ENCODE data around the gene COX5B.

The COX5B gene

DNA sequence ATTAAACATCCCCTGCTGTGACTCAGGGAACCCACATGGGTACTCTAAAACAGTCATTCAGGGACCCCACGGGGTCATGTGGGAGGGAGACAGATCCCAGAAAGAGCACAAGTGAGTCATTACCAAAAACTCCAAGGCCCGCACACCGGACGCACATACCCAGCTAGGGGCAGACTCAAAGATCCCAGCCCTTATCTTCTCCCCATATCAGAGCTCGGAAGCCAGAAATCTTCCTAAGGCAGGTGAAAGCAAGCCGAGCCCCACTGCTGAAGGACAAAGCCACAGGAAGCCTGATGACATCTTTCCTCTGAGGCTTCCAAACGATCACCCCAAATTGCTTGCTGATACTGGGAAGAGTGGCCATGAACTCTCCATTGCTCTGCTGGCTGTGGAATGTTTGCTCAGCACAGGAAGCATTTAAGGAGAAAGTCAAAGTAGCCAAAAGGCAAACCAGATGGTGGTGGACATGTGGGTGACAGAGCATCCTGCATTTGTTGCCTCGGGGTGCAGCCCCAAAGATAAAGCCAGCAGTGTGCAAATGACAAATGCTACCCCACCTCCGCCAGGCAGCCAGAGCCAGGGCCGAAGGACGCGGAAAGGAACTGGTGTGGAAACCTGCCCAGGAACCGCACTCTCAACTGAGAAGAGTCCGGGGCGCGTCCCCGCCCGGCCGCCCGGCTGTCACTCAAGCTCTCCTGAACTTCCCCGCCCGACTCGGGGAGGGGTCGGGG lies 17.2 kb downstream of the COX5B start:
- DNase-seq (ENCODE audit: low read depth in 1 of 2, low spot score in 1 of 2): peak; percentile 71 to 83
- H3K4me3 ChIP-seq (replicated peaks; ENCODE audit: insufficient read depth, low read length): peak overlapping the region; percentile 64
- no peaks in the 10 kb centered on the region for H3K27me3 ChIP-seq (ENCODE audit: insufficient read depth, poor library complexity, severe bottlenecking)
- H3K27ac ChIP-seq (replicated peaks): peak overlapping the region; percentile 96
- peak; percentile 57; the same call in 1 of the 2 replicates for TF ChIP-seq POLR2AphosphoS5 (IDR thresholded peaks at IDR 0.05; ENCODE audit: low read depth)
- no peak for TF ChIP-seq SPI1 (IDR thresholded peaks at IDR 0.05; ENCODE audit: borderline replicate concordance, low read depth)
- TF ChIP-seq, protein P1, sequence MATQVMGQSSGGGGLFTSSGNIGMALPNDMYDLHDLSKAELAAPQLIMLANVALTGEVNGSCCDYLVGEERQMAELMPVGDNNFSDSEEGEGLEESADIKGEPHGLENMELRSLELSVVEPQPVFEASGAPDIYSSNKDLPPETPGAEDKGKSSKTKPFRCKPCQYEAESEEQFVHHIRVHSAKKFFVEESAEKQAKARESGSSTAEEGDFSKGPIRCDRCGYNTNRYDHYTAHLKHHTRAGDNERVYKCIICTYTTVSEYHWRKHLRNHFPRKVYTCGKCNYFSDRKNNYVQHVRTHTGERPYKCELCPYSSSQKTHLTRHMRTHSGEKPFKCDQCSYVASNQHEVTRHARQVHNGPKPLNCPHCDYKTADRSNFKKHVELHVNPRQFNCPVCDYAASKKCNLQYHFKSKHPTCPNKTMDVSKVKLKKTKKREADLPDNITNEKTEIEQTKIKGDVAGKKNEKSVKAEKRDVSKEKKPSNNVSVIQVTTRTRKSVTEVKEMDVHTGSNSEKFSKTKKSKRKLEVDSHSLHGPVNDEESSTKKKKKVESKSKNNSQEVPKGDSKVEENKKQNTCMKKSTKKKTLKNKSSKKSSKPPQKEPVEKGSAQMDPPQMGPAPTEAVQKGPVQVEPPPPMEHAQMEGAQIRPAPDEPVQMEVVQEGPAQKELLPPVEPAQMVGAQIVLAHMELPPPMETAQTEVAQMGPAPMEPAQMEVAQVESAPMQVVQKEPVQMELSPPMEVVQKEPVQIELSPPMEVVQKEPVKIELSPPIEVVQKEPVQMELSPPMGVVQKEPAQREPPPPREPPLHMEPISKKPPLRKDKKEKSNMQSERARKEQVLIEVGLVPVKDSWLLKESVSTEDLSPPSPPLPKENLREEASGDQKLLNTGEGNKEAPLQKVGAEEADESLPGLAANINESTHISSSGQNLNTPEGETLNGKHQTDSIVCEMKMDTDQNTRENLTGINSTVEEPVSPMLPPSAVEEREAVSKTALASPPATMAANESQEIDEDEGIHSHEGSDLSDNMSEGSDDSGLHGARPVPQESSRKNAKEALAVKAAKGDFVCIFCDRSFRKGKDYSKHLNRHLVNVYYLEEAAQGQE (IDR thresholded peaks at IDR 0.05; ENCODE audit: insufficient replicate concordance, low read depth): no peak

DNA sequence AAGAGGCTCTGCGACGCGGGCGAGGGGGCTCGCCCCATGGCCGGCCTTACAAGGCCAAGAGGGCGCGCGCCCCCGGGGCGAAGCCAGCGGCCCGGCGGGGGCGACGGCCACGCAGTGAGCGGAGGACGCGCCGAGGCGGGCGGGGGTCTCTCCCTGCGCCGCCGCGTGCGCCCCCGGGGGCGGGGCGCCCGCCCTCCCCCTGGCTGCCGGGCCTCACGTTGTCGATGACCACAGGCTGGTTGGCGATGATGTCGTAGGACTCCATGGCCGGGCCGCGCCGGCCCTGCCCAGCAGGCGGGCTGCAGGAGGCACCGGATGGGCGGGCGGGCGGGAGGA lies 17.7 kb downstream of the COX5B start:
- TF ChIP-seq, protein P2, sequence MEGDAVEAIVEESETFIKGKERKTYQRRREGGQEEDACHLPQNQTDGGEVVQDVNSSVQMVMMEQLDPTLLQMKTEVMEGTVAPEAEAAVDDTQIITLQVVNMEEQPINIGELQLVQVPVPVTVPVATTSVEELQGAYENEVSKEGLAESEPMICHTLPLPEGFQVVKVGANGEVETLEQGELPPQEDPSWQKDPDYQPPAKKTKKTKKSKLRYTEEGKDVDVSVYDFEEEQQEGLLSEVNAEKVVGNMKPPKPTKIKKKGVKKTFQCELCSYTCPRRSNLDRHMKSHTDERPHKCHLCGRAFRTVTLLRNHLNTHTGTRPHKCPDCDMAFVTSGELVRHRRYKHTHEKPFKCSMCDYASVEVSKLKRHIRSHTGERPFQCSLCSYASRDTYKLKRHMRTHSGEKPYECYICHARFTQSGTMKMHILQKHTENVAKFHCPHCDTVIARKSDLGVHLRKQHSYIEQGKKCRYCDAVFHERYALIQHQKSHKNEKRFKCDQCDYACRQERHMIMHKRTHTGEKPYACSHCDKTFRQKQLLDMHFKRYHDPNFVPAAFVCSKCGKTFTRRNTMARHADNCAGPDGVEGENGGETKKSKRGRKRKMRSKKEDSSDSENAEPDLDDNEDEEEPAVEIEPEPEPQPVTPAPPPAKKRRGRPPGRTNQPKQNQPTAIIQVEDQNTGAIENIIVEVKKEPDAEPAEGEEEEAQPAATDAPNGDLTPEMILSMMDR (IDR thresholded peaks at IDR 0.05; ENCODE audit: insufficient read depth, low read length): no peak
- TF ChIP-seq GABPA (IDR thresholded peaks at IDR 0.05; ENCODE audit: low read depth): no peak
- no peak for TF ChIP-seq SPI1 (IDR thresholded peaks at IDR 0.05; ENCODE audit: borderline replicate concordance, low read depth)
- TF ChIP-seq, protein P1 (IDR thresholded peaks at IDR 0.05; ENCODE audit: insufficient replicate concordance, low read depth): no peak
- no peak for TF ChIP-seq POLR2AphosphoS5 (IDR thresholded peaks at IDR 0.05; ENCODE audit: low read depth)
- H3K27ac ChIP-seq (replicated peaks): peak overlapping the region; percentile 96
- no peak for DNase-seq (ENCODE audit: low read depth in 1 of 2, low spot score in 1 of 2)
- H3K4me3 ChIP-seq (replicated peaks; ENCODE audit: insufficient read depth, low read length): peak overlapping the region; percentile 64
- no peaks in the 10 kb centered on the region for H3K27me3 ChIP-seq (ENCODE audit: insufficient read depth, poor library complexity, severe bottlenecking)

DNA sequence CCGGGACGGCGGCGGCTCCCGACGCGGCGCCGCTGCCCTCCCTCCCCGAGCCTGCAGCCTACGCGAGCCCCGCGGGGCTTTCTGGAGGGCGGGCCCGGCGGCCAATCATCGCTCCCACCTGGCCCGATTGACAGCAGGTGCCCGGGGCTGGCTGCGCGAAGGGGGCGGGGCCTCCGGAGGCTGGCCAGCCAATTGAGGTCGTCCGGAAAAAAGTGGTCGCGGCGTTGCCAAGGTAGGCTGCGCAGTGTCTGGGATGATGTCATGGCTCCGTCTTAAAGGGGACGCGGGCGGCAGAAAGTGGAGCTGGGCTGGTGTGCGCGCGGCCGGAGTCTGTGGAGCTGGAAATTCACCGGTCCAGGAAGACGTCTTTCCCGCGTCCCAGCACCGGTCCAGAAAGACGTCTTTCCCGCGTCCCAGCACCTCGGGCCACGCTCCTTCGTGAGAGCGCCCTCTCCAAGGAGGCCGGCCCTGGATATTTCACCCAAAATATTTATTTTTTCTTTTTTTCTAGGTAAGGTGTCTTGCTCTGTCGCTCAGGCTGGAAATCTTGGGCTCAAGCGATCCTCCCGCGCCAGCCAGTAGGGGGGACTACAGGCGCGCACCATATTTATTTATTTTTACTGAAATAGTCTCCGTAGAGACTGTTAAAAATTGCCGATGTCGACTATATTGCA lies 18.2 kb downstream of the COX5B start, which contains the start of gene ACTR1B:
ACTR1B (minus strand) TSS at position 83 of the 674 bp plus-strand sequence. CDS start 154 bp downstream, outside the sequence.
- peak within 1 kb of the TSS; percentile 64 for H3K4me3 ChIP-seq (replicated peaks; ENCODE audit: insufficient read depth, low read length)

More for the DNA sequence above, 18.2 kb downstream of the COX5B start, which contains the start of gene ACTR1B:
- H3K27me3 ChIP-seq (ENCODE audit: insufficient read depth, poor library complexity, severe bottlenecking): no peaks in the 10 kb centered on the region
- TF ChIP-seq POLR2AphosphoS5 (IDR thresholded peaks at IDR 0.05; ENCODE audit: low read depth) (peak; percentile 62; the same call in 1 of the 2 replicates), GABPA (IDR thresholded peaks at IDR 0.05; ENCODE audit: low read depth) (no peak)
- TF ChIP-seq, protein P2 (IDR thresholded peaks at IDR 0.05; ENCODE audit: insufficient read depth, low read length): peak; percentile 12
- TF ChIP-seq, protein P1 (IDR thresholded peaks at IDR 0.05; ENCODE audit: insufficient replicate concordance, low read depth): no peak
- peak within 1 kb of the TSS; percentile 96 for H3K27ac ChIP-seq (replicated peaks)
- peak; percentile 96 to 98 for DNase-seq (ENCODE audit: low read depth in 1 of 2, low spot score in 1 of 2)

Measured in HL-60 (cell line).